HG02678 (cell line): ENCODE measurements around the gene TRDN.
"Not testable (repeated sequence)": the region's sequence is repeated elsewhere in the genome, so short reads cannot be mapped to it uniquely, and the experiment has no call there.

Experiments
- ATAC-seq: cut with Tn5 transposase; IDR thresholded peaks from one replicate; pipeline ENCODE4 v1.9.1; 2021; ENCODE audit warnings: mild to moderate bottlenecking, moderate library complexity; ENCODE audit not compliant: unreplicated experiment

The TRDN gene

GRCh38 chr6:123515715-123516114 is 121.0 kb downstream of the TRDN start:
- ATAC-seq = no peak

GRCh38 chr6:123509112-123509511 is 127.6 kb downstream of the TRDN start:
- no peak for ATAC-seq

GRCh38 chr6:123508290-123508689 is 128.5 kb downstream of the TRDN start:
- ATAC-seq = no peak

GRCh38 chr6:123507582-123507981 is 129.2 kb downstream of the TRDN start:
- no peak for ATAC-seq

GRCh38 chr6:123503619-123504018 is 133.1 kb downstream of the TRDN start:
- no peak for ATAC-seq

- ATAC-seq = no peak
These were observed 139.7 kb downstream of the TRDN start for GRCh38 chr6:123497025-123497424.

- ATAC-seq = no peak
These were observed 147.2 kb downstream of the TRDN start for GRCh38 chr6:123489589-123489988.

- ATAC-seq = no peak
These were observed 155.8 kb downstream of the TRDN start for GRCh38 chr6:123480986-123481385.

GRCh38 chr6:123472025-123472702 is 164.6 kb downstream of the TRDN start:
- ATAC-seq = not testable (repeated sequence)

GRCh38 chr6:123467392-123467791 is 169.4 kb downstream of the TRDN start:
- ATAC-seq = no peak

- ATAC-seq = no peak
These were observed 174.6 kb downstream of the TRDN start for GRCh38 chr6:123462152-123462551.

- no peak for ATAC-seq
These were observed 178.5 kb downstream of the TRDN start for GRCh38 chr6:123458218-123458617.

- no peak for ATAC-seq
These were observed 179.9 kb downstream of the TRDN start for GRCh38 chr6:123456836-123457235.

GRCh38 chr6:123454448-123454847 is 182.3 kb downstream of the TRDN start:
- no peak for ATAC-seq

GRCh38 chr6:123453071-123453470 is 183.7 kb downstream of the TRDN start:
- not testable (repeated sequence) for ATAC-seq

- no peak for ATAC-seq
These were observed 188.4 kb downstream of the TRDN start for GRCh38 chr6:123448306-123448884.

GRCh38 chr6:123447315-123447937 is 189.3 kb downstream of the TRDN start:
- ATAC-seq = no peak

- no peak for ATAC-seq
These were observed 197.4 kb downstream of the TRDN start for GRCh38 chr6:123439371-123439770.

- ATAC-seq = no peak
These were observed 202.6 kb downstream of the TRDN start for GRCh38 chr6:123434186-123434585.

GRCh38 chr6:123430970-123431369 is 205.8 kb downstream of the TRDN start:
- no peak for ATAC-seq

GRCh38 chr6:123427008-123427407 is 209.7 kb downstream of the TRDN start:
- ATAC-seq = no peak

- no peak for ATAC-seq
These were observed 213.6 kb downstream of the TRDN start for GRCh38 chr6:123423130-123423529.
